LNCaP clone FGC (cell line): ENCODE results near the gene COL12A1.

Experiments used
- DNase-seq: peaks from one replicate; pipeline ENCODE4 v3.0.0-alpha.2; 2011; ENCODE audit warnings: low read depth
- H3K4me3 ChIP-seq: 2 replicates; pipeline ENCODE4 v1.5.1; 2011; ENCODE audit warnings: mild to moderate bottlenecking, low read depth, low read length, control low read depth
- TF ChIP-seq, protein P1 (sequence below): IDR thresholded peaks from 2 replicates; pipeline ENCODE4 v1.5.1; 2012; ENCODE audit warnings: mild to moderate bottlenecking; ENCODE audit not compliant: control insufficient read depth, insufficient read depth; ENCODE audit errors: extremely low read depth

The COL12A1 gene

DNA sequence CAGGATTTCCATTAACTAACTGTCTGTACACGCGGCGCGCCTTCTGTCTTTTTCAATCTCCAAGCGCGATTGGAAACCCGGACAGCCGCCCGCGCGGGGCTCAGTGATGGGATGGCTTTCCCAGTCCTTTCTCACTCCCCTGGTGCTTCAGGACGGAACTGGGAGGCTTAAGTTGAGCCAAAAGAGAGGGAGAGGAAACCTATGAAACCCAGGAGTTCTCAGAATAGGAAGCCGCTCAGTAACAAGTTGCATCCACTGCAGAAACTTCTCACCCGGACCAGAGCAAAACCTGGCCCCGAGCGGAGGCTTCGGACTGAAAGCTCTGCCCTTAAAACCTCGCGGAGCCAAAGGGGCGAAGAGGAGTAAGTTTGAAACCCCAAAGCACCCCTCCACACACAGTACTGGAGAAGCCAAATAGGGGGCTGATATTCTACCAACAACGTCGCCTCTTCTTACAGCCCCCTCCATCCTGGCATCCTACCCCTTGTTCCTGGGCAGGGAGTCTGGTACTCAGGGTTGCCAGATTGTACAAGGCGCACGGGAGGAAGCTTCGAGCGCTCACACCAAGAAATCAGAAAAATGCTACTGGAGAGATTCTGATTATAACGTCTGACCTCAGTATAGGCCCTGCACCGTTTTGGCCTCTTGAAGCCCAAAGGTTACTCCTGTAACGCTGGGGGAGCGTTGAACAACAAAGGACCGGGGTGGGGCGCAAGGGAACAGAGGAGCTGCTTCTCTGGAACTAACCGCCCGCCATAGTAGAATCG, 906 bp upstream of the COL12A1 start:
- TF ChIP-seq, protein P1, sequence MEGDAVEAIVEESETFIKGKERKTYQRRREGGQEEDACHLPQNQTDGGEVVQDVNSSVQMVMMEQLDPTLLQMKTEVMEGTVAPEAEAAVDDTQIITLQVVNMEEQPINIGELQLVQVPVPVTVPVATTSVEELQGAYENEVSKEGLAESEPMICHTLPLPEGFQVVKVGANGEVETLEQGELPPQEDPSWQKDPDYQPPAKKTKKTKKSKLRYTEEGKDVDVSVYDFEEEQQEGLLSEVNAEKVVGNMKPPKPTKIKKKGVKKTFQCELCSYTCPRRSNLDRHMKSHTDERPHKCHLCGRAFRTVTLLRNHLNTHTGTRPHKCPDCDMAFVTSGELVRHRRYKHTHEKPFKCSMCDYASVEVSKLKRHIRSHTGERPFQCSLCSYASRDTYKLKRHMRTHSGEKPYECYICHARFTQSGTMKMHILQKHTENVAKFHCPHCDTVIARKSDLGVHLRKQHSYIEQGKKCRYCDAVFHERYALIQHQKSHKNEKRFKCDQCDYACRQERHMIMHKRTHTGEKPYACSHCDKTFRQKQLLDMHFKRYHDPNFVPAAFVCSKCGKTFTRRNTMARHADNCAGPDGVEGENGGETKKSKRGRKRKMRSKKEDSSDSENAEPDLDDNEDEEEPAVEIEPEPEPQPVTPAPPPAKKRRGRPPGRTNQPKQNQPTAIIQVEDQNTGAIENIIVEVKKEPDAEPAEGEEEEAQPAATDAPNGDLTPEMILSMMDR = no peak
- H3K4me3 ChIP-seq = no peak overlapping the region
- no peak for DNase-seq

DNA sequence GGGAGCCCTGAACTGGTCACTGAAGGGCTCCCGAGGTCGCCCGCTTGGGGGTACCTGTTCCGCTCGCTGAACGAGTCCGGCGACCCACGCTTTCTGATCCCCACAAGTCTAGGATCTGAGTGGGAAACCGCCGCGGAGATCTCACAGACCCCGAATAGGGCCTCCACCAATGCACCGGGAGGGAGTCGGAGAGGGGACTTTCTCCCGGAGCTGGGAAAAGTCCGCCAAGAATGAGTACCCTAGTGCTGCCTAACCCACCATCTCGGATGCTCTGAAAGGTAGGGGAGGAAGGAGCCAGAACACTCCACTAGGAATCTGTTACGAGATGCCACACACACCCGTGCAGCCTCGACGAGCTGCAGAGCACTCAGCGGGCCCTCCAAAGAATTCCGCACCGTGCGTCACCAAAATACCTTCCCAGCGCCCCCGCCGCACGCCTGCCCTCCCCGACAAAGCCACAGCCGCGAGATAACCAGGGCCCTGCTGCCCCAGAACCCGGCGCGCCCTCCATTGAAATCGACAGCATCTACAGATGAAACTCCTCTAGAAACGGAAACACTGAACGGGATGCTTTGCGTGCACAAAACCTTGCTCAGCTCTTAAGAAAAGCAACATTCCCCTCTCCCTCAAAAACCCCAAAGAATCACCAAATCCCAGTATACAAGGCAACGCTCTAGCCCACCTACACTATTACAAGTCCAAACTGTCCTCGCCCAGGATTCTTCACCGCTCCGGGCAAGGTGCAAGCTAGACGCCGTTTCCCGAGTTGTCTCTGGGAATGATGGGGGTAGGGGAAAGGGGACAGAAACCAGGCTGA, 686 bp downstream of the COL12A1 start:
- peak overlapping the region; percentile 34 for H3K4me3 ChIP-seq
- no peak for DNase-seq
- TF ChIP-seq, protein P1 = no peak

DNA sequence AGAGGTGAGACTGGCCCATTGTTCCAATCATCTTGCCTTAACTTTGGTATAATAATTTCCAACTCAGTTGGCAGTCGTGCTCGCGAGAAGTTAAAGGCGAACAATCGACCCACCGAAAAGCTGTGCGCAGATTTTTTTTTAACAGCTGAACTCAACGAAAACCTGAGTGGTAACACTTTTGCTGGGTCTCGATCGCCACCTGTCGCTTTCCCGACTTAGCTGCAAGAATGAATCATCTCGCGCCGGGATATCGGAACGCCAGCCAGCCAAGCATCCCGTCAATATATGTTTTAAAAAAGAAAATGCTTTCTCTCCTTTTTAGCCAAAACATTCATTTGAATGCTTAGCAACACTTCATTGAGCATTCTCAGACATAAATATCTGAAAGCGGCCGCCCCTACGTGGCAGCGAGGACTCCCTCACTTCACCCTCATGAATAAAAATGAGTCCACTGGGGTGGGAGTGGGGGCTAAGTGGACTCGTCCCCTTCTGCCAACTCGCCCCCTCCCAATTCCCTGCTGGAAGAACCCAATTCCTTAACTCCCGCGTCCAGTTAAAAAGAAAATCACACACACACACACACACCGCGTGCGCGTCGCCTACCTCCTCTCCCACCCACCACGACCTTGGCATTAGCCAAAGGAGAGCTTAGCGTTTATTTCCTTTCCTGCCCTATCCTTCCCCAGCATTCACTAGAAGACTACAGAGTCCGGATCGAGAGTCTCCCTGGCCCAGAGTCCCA, 1.5 kb downstream of the COL12A1 start:
- peak; percentile 48 for DNase-seq
- TF ChIP-seq, protein P1 = peak; percentile 77
- H3K4me3 ChIP-seq = no peak overlapping the region

- no peak for DNase-seq
- H3K4me3 ChIP-seq = no peak overlapping the region
- TF ChIP-seq, protein P1 = no peak
These were observed 2.1 kb downstream of the COL12A1 start for GRCh38 chr6:75203721-75204120.

DNA sequence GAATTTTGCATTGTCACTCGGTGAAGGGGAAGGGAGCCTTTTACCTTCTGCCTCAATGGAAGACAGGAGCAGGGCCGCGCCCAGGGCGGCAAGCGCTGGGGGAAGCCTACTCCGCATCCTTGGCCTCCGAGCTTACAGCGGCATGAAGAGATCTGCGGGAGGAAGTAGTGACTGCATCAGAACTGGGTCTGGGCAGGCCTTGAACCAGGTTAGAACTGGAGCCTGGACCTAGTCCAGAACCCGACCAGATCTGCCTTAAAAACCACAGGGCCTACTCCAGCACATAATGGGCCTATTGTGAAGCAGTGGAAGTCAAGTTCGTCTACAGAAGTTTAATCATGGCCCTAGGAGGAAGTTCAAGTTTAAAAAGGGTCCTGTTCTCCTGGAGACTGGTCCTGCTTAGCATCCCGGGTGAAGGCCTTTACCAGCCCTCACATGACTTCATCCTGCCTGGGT, 3.1 kb downstream of the COL12A1 start:
- TF ChIP-seq, protein P1 = no peak
- no peak for DNase-seq
- no peak overlapping the region for H3K4me3 ChIP-seq

- TF ChIP-seq, protein P1 = no peak
- no peak for DNase-seq
- H3K4me3 ChIP-seq = no peak overlapping the region
These were observed 3.8 kb downstream of the COL12A1 start for GRCh38 chr6:75201901-75202672.
